Rectal smooth muscle tissue (tissue), 1 donor: ENCODE measurements around the gene ZEB2.

Experiments used
- H3K27ac ChIP-seq: one replicate; pipeline ENCODE4 v1.7.0; 2013; ENCODE audit warnings: low read depth, low read length, inconsistent platforms
- H3K27me3 ChIP-seq: one replicate; pipeline ENCODE4 v1.7.0; 2013; ENCODE audit warnings: low read length; ENCODE audit not compliant: control insufficient read depth, insufficient read depth
- H3K36me3 ChIP-seq: one replicate; pipeline ENCODE4 v1.7.0; 2013; ENCODE audit warnings: low read length; ENCODE audit not compliant: control insufficient read depth, insufficient read depth
- H3K4me1 ChIP-seq: one replicate; pipeline ENCODE4 v1.7.0; 2013; ENCODE audit warnings: low read length; ENCODE audit not compliant: control insufficient read depth, insufficient read depth
- H3K4me3 ChIP-seq: one replicate; pipeline ENCODE4 v1.7.0; 2013; ENCODE audit warnings: low read length
- H3K9ac ChIP-seq: one replicate; pipeline ENCODE4 v1.7.0; 2013; ENCODE audit warnings: low read length

Gene ZEB2

DNA sequence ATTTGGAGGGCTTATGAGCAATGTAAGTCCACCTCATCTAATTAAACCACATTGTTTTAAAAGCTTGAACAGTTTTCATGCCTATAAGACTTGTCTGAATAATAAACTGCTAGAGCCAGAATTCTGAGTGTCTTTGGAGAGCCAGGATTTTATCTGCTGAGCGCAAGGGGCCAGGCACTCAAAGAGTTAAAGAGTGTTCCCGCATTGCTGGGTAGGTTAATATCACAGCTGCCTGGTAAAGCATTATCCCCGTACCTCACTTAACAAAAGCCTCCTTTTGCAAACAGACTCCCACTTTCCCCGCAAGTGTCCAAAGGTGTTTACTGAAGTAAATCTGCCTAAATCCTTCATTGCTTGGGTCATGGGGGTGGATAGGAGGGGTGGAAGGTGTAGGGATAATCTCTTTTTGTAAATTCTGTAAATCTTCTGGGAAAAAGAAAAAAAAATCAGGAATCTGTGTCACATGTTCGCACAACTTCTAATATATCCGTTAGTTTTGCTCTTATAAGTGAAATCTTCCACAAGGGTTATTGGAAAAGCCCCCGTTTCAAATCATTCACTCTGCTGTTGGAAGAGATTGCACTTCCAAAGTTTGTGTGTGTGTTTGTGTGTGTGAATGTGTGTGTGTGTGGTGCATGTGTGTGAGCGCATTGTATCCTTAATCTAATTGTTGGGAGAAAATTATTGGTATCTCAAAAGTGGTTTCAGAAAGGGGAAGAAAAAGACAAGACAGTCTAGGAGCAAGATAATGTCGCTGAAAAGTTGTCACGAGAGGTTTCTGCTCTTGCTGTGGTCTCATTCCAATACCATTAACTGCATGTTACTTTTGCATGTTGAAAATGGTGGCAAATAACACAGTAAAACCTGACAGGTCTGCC lies 10.7 kb downstream of the ZEB2 start:
- Histone ChIP-seq H3K27ac (peak overlapping the region; percentile 27), H3K9ac (no peak overlapping the region), H3K36me3 (no peaks in the 10 kb centered on the region), H3K4me3 (peak overlapping the region; percentile 23), H3K4me1 (peaks cover 4% of the 10 kb centered on the region), H3K27me3 (no peaks in the 10 kb centered on the region)

DNA sequence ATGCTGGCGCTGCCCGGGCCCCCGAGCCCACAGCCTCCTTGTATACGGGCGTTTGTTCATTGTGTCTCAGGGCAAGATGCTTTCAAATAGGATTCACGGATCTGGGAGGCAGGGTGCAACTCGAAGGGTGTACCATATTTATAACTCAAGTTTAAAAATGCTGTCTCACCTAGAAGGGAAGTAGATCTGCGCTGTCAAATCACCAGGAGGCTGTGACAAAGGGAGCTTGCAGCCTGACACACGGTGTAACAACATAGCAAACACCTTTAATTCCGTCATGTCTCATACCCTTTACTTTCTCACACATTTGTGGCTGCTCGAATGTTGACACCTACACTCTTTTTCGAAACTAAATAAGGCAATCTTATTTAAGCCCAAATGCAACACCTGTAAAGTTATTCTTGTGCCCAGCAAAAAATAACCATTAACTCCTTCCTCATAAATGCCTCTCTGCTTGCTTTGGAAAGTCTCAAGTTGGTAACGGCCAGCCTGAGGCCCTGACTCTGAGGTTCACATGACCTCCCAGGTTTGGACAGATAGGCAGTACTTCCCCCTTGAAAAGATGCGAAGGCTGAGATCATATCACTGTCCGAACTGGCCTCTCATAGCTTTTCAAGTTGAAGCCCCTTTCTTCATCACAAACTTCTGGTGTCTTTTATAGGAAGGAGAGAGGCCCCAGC lies 11.6 kb downstream of the ZEB2 start:
- Histone ChIP-seq H3K9ac (no peak overlapping the region), H3K4me1 (peaks cover 4% of the 10 kb centered on the region), H3K36me3 (no peaks in the 10 kb centered on the region), H3K4me3 (no peak overlapping the region), H3K27ac (peak overlapping the region; percentile 52), H3K27me3 (no peaks in the 10 kb centered on the region)

DNA sequence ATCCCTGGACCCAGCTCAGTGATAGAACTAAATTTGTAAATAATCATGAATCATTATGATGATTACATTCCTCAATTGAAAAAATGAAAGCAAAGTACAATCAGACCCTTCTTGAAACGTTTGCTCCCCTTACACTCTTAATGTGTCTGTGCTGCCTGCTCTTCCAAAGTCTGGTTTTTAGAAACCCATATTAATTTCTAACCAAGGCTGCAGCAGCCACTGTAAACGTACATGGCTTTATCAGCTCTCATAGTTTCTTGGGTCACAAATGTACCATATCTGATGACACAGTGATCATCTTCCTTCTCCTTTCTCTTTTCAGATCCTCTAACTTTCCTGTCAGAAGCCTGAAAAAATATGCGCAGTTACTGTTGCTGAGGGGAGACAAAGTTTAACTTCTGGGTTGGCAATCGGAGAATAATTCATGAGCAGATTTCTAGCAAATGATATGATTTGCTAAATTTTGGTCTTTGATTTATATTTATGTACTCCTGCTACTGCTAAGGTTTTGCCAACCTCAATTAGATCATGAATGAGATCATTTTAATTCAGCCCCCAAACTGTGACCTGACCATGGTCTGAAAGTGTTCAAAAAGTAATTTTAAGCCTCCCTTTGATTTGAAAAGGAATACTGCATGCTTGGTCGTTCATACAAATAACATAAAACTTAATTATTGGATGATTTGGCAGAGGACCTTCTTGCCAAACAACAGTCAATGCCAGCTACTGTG lies 12.3 kb downstream of the ZEB2 start:
- Histone ChIP-seq H3K4me3 (no peak overlapping the region), H3K27me3 (no peaks in the 10 kb centered on the region), H3K9ac (no peak overlapping the region), H3K4me1 (peaks cover 4% of the 10 kb centered on the region), H3K27ac (peak overlapping the region; percentile 52), H3K36me3 (no peaks in the 10 kb centered on the region)

DNA sequence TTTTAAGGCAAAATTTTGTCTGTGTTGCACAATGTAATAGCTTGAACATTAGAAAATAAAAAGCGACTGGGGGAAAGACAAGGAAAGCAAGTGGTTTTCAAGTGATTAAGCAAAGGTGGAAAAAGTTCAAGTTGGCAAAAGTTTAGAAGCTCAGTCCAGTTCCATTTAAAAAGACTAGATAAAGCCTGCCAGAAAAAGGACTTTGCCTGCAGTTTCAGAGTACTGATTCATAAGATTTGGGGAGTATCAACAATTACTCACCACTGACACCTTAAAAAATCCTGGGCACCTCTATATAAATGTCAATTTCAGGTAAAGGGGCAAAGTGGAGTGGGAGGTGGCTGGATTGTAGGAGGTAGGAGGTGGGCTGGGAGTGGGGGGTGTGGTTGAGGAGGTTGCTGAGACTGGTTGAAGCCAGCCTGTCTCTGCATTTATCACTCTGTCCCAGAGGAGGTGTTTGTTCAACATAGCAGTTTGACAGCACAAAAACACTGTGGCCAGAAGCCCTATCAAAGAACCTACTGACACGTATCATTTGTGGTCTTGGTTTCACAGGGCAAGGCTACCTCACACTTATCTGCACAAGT lies 14.6 kb downstream of the ZEB2 start:
- Histone ChIP-seq H3K27me3 (no peaks in the 10 kb centered on the region), H3K27ac (no peak overlapping the region), H3K4me3 (no peak overlapping the region), H3K9ac (no peak overlapping the region), H3K4me1 (peaks cover 4% of the 10 kb centered on the region), H3K36me3 (peaks cover 2% of the 10 kb centered on the region)

DNA sequence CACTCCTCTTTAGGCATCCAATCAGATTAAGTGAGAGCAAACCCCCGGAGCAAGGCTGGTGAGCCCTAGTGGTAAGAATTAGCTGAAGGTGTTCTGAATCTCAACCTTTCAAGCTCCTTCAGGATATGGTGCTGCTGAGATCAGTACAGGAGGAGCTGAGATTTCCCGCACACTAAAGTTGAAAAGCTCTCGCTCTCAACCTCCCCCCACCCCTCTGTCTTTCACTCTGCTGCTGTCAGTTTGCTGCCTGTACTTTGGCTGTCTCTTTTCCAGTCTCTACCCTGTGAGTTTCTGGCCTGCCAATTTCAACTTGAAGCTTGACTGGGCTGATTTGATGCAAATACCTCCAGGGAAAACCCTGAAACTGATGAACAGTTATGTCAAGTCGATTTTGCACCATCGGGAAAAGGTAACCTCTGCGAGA lies 15.7 kb downstream of the ZEB2 start:
- H3K36me3 ChIP-seq = peaks cover 2% of the 10 kb centered on the region
- peaks cover 4% of the 10 kb centered on the region for H3K4me1 ChIP-seq
- peak overlapping the region; percentile 4 for H3K4me3 ChIP-seq
- no peaks in the 10 kb centered on the region for H3K27me3 ChIP-seq
- H3K9ac ChIP-seq = no peak overlapping the region
- H3K27ac ChIP-seq = no peak overlapping the region

DNA sequence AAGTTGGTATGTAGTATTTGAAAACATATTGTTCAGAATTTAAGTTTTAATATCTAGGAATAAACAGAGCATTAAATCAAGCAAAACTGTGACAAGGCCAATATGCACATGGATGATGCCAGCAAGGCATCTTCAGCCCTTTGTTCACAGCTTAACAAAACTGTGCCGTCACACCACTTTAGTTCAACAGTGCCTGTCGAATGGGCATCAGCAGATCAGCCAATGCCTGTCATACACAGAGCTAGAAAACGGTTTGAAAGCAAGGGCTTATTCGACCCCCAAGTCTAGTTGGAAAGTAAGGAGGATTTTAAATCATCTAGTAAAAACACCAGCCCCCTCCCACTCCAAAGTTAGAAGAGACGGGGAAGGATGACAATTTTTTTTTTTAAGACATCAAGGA lies 16.7 kb downstream of the ZEB2 start:
- Histone ChIP-seq H3K4me1 (peaks cover 4% of the 10 kb centered on the region), H3K4me3 (no peak overlapping the region), H3K27me3 (no peaks in the 10 kb centered on the region), H3K9ac (no peak overlapping the region), H3K36me3 (peaks cover 2% of the 10 kb centered on the region), H3K27ac (no peak overlapping the region)

DNA sequence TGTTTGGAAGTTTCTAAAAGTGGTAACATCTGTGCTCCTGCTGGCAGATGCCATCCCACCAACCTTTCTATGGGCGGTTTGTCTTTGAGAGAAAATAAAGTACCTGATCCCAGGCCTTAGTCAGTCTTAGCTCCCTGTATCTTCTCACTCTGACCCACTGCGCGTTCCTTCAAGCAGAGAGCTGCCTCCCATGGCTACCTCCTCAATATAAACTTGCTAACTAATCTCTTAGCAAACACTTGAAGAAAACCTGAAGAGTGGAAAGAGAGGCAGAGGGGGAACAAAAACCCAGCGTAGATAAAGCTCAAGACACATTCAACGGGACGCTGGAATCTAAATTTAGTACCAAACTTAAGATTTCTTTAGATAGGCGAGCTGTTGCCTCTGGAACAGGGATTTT lies 17.6 kb downstream of the ZEB2 start:
- Histone ChIP-seq H3K36me3 (peaks cover 2% of the 10 kb centered on the region), H3K27me3 (no peaks in the 10 kb centered on the region), H3K4me3 (no peak overlapping the region), H3K9ac (no peak overlapping the region), H3K27ac (no peak overlapping the region), H3K4me1 (peaks cover 4% of the 10 kb centered on the region)

DNA sequence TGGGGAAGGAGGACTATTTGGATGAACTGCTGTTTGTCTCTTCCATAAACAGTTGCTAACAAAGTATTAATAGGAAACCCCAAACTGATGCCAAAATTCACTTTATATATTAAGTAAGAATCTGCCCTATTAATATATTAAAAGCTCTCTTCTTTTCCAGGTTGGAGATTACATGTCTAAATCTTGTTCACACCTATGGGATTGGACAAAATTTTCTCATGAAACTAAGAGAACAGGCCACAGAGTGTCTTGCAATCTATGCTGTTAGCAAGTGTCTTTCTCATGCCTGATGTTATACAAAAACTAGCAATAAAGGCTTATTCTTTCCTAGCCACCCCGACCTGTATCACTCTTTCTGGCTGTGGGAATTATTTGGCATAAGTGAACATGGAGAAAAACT lies 18.3 kb downstream of the ZEB2 start:
- peaks cover 2% of the 10 kb centered on the region for H3K36me3 ChIP-seq
- no peak overlapping the region for H3K27ac ChIP-seq
- no peak overlapping the region for H3K9ac ChIP-seq
- peaks cover 4% of the 10 kb centered on the region for H3K4me1 ChIP-seq
- no peak overlapping the region for H3K4me3 ChIP-seq
- no peaks in the 10 kb centered on the region for H3K27me3 ChIP-seq

DNA sequence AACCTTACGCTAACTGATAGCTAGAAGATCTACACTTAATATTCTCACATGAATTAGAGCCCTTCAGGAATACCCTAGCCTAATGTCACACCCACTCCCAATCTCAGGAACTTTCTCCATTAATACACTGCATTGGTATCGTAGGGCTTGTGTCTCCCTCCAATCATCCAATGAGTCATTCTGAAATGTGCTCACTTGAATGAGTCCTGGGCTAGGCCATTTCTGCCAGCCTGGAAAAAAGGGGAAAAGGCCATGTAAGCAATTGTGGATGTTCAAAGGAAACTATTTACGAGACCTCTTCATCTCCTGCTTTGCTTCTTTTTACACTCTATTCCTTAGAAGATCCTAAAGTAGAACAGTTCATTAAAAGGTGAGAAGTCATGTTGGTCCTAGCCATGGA lies 18.8 kb downstream of the ZEB2 start:
- Histone ChIP-seq H3K4me1 (peaks cover 4% of the 10 kb centered on the region), H3K4me3 (no peak overlapping the region), H3K27me3 (no peaks in the 10 kb centered on the region), H3K9ac (no peak overlapping the region), H3K36me3 (peaks cover 2% of the 10 kb centered on the region), H3K27ac (no peak overlapping the region)

DNA sequence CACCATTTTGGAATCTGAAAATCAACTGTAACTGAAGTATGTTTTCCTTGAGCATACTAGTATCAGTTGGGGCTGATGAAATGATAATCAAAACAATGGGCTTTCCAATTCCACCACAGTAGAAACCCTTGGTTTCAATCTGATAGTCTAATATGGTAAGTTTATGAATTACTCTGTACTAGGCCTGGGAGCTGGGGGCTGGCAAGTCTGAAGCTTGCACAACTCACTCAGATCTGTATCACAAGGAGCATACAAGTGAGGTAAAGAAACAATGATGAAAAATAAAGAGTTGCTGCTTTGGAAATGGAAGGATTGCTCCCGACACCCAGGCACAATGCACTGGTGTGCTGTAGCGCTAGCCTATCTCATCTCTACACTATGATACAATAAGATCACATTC lies 19.4 kb downstream of the ZEB2 start:
- Histone ChIP-seq H3K4me1 (peaks cover 3% of the 10 kb centered on the region), H3K4me3 (no peak overlapping the region), H3K9ac (no peak overlapping the region), H3K27me3 (no peaks in the 10 kb centered on the region), H3K27ac (no peak overlapping the region), H3K36me3 (peaks cover 2% of the 10 kb centered on the region)

DNA sequence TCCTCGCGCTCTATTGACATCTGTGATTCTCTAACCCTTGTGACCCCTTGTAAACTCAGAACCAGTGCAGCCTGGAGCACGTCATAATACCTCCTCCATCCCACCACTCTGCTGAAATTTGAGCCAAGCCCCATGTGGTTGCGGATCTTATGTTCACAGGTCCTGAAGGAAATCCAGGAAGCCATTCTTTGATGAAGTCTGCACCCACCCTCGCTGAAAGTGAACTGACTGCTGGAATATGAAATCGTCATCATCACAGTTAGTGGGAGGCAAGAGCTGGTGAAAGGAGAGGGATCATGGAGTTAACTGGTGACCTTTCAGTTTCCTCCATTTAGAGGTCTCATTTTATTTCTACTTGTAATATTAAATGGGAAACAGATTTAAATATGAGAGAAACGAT lies 21.6 kb downstream of the ZEB2 start:
- H3K27ac ChIP-seq = no peak overlapping the region
- H3K4me3 ChIP-seq = no peak overlapping the region
- no peak overlapping the region for H3K9ac ChIP-seq
- H3K36me3 ChIP-seq = peaks cover 2% of the 10 kb centered on the region
- no peaks in the 10 kb centered on the region for H3K4me1 ChIP-seq
- no peaks in the 10 kb centered on the region for H3K27me3 ChIP-seq

DNA sequence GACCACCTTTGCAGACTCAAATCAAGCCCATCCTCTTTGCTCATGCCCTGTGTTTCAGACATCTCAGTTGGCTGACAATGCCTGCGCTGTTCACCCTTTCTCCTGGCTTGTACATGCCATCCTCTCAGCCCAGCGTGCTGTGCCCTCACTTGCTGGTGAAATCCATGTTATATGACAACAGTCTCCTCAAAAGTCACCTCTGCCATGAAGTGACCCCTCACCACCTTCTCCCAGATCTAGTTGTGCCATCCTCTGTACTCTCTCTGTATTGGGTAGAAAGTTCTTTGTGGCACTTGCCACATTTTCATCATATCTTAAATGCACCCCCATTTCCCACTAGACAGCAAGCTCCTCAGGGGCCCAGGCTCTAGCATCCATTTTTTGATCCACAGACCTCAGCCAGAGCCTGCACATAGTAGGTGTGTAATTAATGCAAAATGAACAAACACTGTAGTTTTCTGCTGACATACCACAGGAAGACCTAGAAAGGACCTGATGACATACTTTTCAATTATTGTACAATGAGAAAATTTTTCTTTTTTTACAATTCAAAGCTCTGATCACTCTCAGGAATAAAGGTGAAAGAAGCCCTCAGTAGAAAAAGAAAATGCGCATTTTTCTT lies 22.8 kb downstream of the ZEB2 start:
- H3K4me1 ChIP-seq = no peaks in the 10 kb centered on the region
- no peak overlapping the region for H3K27ac ChIP-seq
- no peak overlapping the region for H3K9ac ChIP-seq
- H3K36me3 ChIP-seq = peaks cover 2% of the 10 kb centered on the region
- no peak overlapping the region for H3K4me3 ChIP-seq
- no peaks in the 10 kb centered on the region for H3K27me3 ChIP-seq
